Coronary artery (tissue), 2 donors: ENCODE results near the gene APPBP2.
A peak's percentile ranks its signal among the peaks of the same experiment; 100 is the strongest.

Experiments used
- DNase-seq: peaks from one replicate; pipeline ENCODE4 v3.0.0-alpha.2; 2017; ENCODE audit warnings: low spot score
- H3K27ac ChIP-seq, 2 donors: fragments of 200-600 bp; sonication (generic); one replicate each; pipeline ENCODE4 v1.5.1; 2016 to 2019
- H3K4me3 ChIP-seq: fragments of 200-600 bp; sonication (generic); 2 replicates; pipeline ENCODE4 v1.5.1; 2016; ENCODE audit warnings: mild to moderate bottlenecking, moderate library complexity
- TF ChIP-seq, protein P1 (sequence below): fragments of 200-600 bp; sonication (generic); IDR thresholded peaks from one replicate; pipeline ENCODE4 v1.5.1; 2019; ENCODE audit warnings: antibody characterized with exemption

The APPBP2 gene

DNA sequence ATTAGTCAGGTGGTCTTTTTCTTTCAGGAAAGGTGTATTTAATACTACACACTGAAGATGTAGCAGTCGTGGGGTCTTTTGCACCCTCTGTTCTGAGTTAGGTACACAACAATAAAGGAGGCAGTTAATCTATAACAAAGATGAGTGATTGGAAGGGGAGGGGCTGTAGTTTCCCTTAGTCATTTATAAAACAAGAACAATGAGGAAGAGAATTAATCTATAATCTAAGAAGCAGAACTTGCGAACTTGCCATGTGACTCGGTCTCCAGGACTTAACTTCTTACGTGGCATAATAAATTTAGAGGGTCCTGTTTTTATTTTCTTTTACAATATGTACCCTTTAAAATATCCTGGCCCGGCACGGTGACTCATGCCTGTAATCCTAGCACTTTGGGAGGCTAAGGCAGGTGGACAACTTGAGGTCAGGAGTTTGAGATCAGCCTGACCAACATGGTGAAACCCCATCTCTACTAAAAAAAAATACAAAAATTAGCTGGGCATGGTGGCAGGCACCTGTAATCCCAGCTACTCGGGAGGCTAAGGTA, 8.6 kb upstream of the APPBP2 start:
- DNase-seq: no peak
- no peak overlapping the region for H3K27ac ChIP-seq
- TF ChIP-seq, protein P1, sequence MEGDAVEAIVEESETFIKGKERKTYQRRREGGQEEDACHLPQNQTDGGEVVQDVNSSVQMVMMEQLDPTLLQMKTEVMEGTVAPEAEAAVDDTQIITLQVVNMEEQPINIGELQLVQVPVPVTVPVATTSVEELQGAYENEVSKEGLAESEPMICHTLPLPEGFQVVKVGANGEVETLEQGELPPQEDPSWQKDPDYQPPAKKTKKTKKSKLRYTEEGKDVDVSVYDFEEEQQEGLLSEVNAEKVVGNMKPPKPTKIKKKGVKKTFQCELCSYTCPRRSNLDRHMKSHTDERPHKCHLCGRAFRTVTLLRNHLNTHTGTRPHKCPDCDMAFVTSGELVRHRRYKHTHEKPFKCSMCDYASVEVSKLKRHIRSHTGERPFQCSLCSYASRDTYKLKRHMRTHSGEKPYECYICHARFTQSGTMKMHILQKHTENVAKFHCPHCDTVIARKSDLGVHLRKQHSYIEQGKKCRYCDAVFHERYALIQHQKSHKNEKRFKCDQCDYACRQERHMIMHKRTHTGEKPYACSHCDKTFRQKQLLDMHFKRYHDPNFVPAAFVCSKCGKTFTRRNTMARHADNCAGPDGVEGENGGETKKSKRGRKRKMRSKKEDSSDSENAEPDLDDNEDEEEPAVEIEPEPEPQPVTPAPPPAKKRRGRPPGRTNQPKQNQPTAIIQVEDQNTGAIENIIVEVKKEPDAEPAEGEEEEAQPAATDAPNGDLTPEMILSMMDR: no peak
- H3K4me3 ChIP-seq: no peak overlapping the region

DNA sequence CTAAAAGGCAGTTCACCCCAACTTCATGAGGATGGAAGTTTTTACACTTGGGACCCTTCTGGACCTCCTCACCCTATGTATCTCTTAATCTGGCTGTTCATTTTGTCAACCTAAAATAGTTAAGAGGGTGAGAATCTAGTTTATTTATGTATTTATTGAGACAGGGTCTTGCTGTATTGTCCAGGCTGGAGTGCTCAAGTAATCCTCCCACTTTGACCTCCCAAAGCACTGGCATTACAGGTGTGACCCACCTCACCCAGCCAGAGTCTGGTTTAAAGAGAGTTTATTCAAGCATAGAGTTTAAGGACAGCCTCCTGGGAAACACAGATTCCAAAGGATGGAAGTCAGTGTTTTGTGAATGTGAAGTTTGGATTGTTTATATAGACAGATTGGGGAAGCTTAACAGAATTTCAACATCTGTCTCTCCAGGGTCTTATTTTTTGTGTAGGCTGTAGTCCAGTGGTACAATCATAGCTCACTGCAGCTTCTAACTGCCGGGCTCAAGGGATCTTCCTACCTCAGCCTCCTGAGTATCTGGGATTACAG, 8.0 kb upstream of the APPBP2 start:
- DNase-seq: no peak
- TF ChIP-seq, protein P1: no peak
- Histone ChIP-seq H3K4me3 (no peak overlapping the region), H3K27ac (no peak overlapping the region)

DNA sequence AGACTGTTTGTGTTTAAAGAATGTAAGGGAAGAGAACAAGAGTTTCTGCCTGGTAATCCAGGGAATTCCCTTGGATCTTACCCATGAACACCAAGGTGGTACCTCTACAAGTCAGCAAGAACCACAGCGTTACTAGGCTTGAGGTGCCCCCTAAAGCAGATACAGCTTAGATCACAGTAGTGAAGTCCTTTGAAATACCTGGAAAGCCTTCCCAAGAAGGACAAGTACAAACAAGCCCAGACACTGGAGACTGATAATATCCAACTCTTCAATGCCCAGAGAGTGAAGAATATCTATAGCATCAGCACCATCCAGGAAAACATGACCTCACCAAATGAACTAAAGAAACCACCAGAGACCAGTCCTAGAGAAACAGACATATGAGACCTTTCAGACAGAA, 3.8 kb upstream of the APPBP2 start:
- Histone ChIP-seq H3K4me3 (no peak overlapping the region), H3K27ac (no peak overlapping the region)
- no peak for DNase-seq
- TF ChIP-seq, protein P1: no peak

GRCh38 chr17:60528828-60529227, 2.8 kb upstream of the APPBP2 start:
- TF ChIP-seq, protein P1: no peak
- no peak overlapping the region for H3K4me3 ChIP-seq
- no peak overlapping the region for H3K27ac ChIP-seq
- no peak for DNase-seq

GRCh38 chr17:60527701-60528100, 1.7 kb upstream of the APPBP2 start:
- no peak overlapping the region for H3K27ac ChIP-seq
- H3K4me3 ChIP-seq: no peak overlapping the region
- no peak for DNase-seq
- TF ChIP-seq, protein P1: no peak

DNA sequence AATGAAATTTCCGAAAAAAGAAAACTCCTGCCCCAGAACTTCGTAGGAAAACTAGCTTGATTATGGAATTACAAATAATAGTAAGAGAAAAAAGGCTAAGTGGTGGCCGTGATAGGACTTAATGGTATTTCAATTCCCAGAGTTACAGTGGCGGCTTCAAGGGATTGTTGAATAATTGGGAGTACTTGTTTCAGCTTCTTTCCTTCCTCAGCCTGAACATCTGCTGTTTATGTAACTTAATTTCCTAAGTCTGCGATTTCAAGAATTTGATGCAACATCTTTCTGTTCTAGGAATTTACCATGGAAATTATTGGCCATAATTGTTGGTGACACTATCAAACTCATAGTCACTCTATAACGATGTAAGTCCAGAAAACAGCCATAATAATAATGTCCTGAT, 684 bp upstream of the APPBP2 start:
- Histone ChIP-seq H3K27ac (peak overlapping the region; percentile 99), H3K4me3 (peak overlapping the region; percentile 91)
- TF ChIP-seq, protein P1: no peak
- DNase-seq: no peak

DNA sequence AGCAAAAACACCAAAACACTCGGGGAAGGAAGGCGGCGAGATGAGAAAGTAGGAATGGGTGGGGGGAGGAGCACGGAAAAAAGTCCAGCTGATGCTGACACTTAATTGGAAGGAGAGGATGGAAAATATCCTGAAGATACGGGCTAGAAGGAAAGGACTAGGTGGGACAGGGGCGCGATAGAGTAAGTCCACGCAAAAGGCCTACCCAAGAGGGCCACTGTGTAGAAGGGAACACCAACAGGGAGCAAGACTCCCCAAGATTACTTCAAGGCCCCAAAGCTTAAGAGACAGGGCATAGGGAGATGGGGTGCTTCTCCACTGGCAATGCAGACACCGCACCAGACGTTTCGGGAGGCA, 736 bp downstream of the APPBP2 start:
- H3K27ac ChIP-seq: peak overlapping the region; percentile 99
- TF ChIP-seq, protein P1: no peak
- DNase-seq: no peak
- peak overlapping the region; percentile 91 for H3K4me3 ChIP-seq
